ENCODE results near the gene ACAA2.

GRCh38 chr18:49819071-49819662 lies 5.8 kb upstream of the ACAA2 start:
- TF ChIP-seq CTCF (IDR thresholded peaks at IDR 0.05) (no peak), POLR2A (IDR thresholded peaks at IDR 0.05) (no peak), POLR2AphosphoS5 (IDR thresholded peaks at IDR 0.05) (no peak), EP300 (IDR thresholded peaks at IDR 0.05; ENCODE audit: low read depth) (no peak)

Data from transverse colon (tissue), 4 donors.